ENCODE measurements around the gene ZNF439.
"Not testable (repeated sequence)": the region's sequence is repeated elsewhere in the genome, so short reads cannot be mapped to it uniquely, and the experiment has no call there.

Gene ZNF439

DNA sequence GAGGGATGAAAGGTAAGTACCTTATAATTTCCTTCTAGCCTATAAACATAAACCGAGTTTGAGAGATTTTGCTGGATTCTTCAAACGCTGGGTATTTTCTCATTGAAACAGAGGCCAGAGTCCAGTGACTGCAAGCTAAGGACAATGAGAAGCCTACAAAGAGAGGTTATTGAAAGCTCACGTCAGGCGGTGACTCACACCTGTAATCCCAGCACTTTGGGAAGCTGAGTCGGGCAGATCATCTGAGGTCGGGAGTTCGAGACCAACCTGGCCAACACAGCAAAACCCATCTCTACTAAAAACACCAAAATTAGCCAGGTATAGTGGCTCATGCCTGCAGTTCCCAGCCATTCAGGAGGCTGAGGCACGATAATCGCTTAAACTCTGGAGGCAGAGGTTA, 24.1 kb downstream of the ZNF439 start:
- DNase-seq, result no peak

- no peak for DNase-seq
These were observed 25.2 kb downstream of the ZNF439 start for GRCh38 chr19:11873762-11874161.

GRCh38 chr19:11879687-11880266, 31.3 kb downstream of the ZNF439 start:
- DNase-seq, result peak; percentile 16 to 31

GRCh38 chr19:11880598-11880997, 32.1 kb downstream of the ZNF439 start:
- no peak for DNase-seq

- DNase-seq, result peak; percentile 52
These were observed 32.8 kb downstream of the ZNF439 start for GRCh38 chr19:11881151-11881800.

- no peak for DNase-seq
These were observed 34.1 kb downstream of the ZNF439 start for GRCh38 chr19:11882606-11883005.

DNA sequence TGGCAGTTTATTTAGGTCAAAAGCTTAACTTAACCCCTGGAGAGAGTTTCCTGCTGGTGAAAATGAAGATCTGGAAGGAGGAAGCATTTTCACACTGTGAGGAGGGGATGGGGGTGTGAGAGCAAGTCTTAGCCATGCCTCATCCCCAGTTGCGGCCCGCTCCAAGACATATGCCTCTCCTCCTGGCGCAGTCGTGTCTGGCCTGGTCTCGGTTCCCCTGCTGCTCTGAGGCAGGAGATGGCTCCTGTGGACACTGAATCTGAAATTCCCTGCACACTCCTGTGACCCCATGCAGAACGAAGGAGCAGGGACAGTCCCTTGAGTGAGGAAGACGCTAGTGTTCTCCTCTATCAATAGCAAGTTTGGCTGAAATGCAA, 38.7 kb downstream of the ZNF439 start:
- DNase-seq, result no peak

DNA sequence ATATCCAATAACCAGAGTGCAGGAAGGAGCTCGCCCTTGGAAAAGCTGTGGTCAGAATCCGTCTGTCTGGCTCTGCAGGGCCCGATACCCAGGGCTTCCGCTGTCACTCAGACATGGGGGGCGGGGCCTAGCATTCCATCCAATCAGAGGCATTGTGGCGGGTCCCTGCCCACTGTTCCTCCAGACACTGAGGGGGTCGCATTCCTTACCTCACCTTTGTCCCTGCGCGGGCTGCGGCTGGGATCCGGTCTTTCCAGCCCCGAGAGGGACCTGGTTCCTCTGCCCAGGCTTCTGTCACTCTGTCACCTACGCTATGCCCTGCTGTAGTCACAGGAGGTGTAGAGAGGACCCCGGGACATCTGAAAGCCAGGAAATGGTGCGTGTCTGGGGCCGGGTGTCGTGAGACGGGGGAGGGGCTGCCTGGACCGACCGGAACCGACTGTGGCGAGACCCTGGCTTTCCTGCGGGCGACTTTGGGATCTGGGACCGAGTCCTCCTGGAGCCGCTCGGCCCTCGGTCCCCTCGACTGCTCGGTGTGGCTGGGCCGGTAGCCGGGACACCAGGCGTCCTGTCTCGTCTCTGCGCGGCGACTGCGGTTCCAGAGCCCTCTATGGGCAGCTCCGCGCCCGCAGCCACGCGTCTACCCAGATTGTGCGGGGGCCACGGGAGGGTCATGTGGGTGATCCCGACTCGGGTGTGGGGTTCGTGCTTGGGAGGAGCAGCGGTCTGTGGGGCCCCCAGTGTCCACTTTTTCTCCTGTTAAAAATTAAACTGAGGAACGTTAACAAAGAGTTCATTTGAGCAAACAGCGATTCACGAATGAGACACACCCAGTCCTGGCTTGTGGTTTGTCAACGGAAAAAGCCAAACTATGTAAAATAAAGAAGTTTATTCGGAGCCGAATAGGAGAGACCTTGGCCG, 39.3 kb downstream of the ZNF439 start, which contains the start of gene ZNF69:
ZNF69 (plus strand) TSS at position 172 of the 921 bp plus-strand sequence; CDS start at position 314, 142 bp downstream.
- peak; percentile 29 to 35 for DNase-seq

GRCh38 chr19:11889901-11890300, 41.4 kb downstream of the ZNF439 start:
- DNase-seq, result not testable (repeated sequence)

GRCh38 chr19:11890634-11891033, 42.1 kb downstream of the ZNF439 start:
- DNase-seq, result no peak

DNA sequence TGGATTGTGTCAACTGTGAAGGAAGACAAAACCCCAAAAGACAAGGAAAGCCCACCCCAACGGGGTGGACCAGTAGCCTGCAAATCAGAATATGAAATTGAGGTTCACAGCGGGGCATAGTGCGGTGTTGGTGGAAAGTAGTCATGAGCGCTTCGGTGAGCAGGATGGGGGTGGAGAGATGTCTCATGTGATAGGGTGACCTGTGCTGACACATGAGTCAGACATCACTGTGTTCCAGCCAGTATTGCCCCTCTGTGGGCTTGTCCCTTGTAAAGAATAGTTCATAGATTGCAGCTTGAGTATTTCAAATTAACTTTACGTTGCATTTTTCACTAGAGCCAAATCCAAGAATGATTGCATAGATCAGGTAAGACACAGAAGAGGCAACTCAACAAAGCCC, 46.3 kb downstream of the ZNF439 start:
- no peak for DNase-seq

GRCh38 chr19:11902228-11902627, 53.7 kb downstream of the ZNF439 start:
- no peak for DNase-seq

GRCh38 chr19:11905928-11906327, 57.4 kb downstream of the ZNF439 start:
- DNase-seq, result no peak

DNA sequence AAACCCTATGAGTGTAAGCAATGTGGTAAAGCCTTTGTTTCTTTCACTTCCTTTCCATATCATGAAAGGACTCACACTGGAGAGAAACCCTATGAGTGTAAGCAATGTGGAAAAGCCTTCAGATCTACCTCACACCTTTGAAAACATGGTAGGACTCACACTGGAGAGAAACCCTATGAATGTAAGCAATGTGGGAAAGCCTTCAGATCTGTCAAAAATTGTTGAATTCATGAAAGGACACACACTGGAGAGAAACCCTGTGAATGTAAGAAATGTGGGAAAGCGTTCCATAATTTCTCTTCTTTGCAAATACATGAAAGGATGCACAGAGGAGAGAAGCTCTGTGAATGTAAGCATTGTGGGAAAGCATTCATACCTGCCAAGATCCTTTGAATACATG, 63.4 kb downstream of the ZNF439 start:
- not testable (repeated sequence) for DNase-seq

DNA sequence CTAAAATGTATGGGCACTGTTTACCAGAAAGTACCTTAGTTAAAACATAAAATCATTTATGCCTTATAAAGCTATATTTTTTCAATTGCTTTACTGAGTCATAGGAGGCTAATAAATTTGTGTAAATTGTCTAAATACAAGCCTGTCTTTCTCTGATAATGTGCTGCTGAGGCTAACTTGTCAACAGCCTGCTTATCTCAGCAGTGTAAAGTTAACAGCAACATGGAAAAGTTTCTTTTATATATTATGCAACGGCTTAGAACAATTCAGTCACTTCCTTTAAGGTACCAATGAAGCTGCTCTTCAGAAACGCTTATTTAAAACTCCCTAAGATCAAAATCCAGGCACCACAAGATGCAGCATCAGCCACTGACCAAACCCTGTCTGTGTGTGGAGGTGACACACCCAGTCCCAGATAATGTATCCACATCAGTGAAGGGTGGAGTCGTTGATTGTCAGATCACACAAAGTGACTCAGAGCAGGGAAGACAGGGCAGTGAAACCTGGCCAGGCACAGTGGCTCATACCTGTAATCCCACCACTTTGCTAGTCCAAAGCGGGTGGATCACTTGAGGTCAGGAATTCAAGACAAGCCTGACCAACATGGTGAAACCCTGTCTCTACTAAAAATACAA, 66.0 kb downstream of the ZNF439 start:
- DNase-seq, result not testable (repeated sequence)
